ENCODE results near the gene A4GALT. TPM values are rescaled to one million over a fixed set of nuclear protein-coding genes. Genes with fewer than 3 reads are reported as not detected.
"Not testable (repeated sequence)": the region's sequence is repeated elsewhere in the genome, so short reads cannot be mapped to it uniquely, and the experiment has no call there.

Gene A4GALT
- total and polyA plus RNA-seq, 7 donors = 1.6 to 51.0 (median 23.5) TPM

GRCh38 chr22:42682113-42682851 is 38.4 kb downstream of the A4GALT start:
- intact Hi-C loops (cut with DNase I) = no loop called here
- Histone ChIP-seq H3K27me3 (no peaks in the 10 kb centered on the region), H3K9me3 (no peaks in the 10 kb centered on the region), H3K4me3 (no peak overlapping the region), H3K27ac (peak overlapping the region; percentile 88 to 97 (median 94)), H3K4me1 (peaks cover 0 to 76% (median 60%) of the 10 kb centered on the region in 4 donors), H3K36me3 (no peaks in the 10 kb centered on the region)
- TF ChIP-seq POLR2AphosphoS5 (IDR thresholded peaks at IDR 0.05) = peak in 1 of 4 donors; percentile 12
- no peak for TF ChIP-seq POLR2A (IDR thresholded peaks at IDR 0.05)
- 26 to 64% methylated on average over 10 of the region's 10 CpGs for WGBS, 2 donors
- DNase-seq = no peak

- TF ChIP-seq POLR2AphosphoS5 (IDR thresholded peaks at IDR 0.05) (peak; percentile 11 to 68 (median 25)), CTCF (IDR thresholded peaks at IDR 0.05) (no peak)
- Histone ChIP-seq H3K27me3 (no peaks in the 10 kb centered on the region), H3K36me3 (no peaks in the 10 kb centered on the region), H3K4me3 (no peak overlapping the region), H3K27ac (peak overlapping the region in 3 of 4 donors; percentile 35 to 41 (median 39)), H3K9me3 (no peaks in the 10 kb centered on the region), H3K4me1 (peaks cover 0 to 74% (median 59%) of the 10 kb centered on the region in 4 donors)
- no peak for DNase-seq
- WGBS, 2 donors = 82 to 90% methylated on average over 8 of the region's 8 CpGs
- intact Hi-C loops (cut with DNase I) = no loop called here
These were observed 40.0 kb downstream of the A4GALT start for GRCh38 chr22:42680648-42681047.

DNA sequence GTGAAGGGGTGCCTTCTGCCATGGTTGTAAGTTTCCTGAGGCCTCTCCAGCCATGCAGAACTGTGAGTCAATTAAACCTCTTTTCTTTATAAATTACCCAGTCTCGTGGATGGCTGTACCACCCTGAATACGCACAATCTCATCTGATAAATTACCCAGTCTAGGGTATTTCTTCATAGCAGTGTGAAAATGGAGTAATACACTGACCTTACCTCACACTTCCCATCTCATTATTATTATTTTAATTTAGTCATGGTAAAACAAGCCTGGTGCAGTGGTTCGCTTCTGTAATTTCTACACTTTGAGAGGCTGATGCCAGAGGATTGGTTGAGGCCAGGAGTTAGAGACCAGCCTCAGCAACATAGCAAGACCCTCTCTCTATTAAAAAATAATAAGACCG is 41.0 kb downstream of the A4GALT start:
- H3K4me1 ChIP-seq = peaks cover 0 to 72% (median 52%) of the 10 kb centered on the region in 4 donors

GRCh38 chr22:42678894-42679293 is 41.8 kb downstream of the A4GALT start:
- H3K4me1 ChIP-seq = peaks cover 0 to 72% (median 49%) of the 10 kb centered on the region in 4 donors
- no peaks in the 10 kb centered on the region for H3K9me3 ChIP-seq
- no peak for DNase-seq
- H3K27me3 ChIP-seq = no peaks in the 10 kb centered on the region
- no peak overlapping the region for H3K27ac ChIP-seq
- H3K36me3 ChIP-seq = no peaks in the 10 kb centered on the region
- TF ChIP-seq POLR2AphosphoS5 (IDR thresholded peaks at IDR 0.05) (no peak), CTCF (IDR thresholded peaks at IDR 0.05) (no peak), POLR2A (IDR thresholded peaks at IDR 0.05) (no peak), EP300 (IDR thresholded peaks at IDR 0.05) (no peak)
- intact Hi-C loops (cut with DNase I) = no loop called here
- 90 to 95% methylated on average over 1 of the region's 1 CpG for WGBS, 2 donors
- H3K4me3 ChIP-seq = no peak overlapping the region

More for the DNA sequence above, 41.0 kb downstream of the A4GALT start:
- WGBS, 2 donors = 80 to 92% methylated on average over 4 of the region's 4 CpGs
- no peak overlapping the region for H3K4me3 ChIP-seq
- intact Hi-C loops (cut with DNase I) = no loop called here
- H3K36me3 ChIP-seq = no peaks in the 10 kb centered on the region
- no peaks in the 10 kb centered on the region for H3K9me3 ChIP-seq
- DNase-seq = no peak
- no peak for TF ChIP-seq POLR2AphosphoS5 (IDR thresholded peaks at IDR 0.05)
- TF ChIP-seq CTCF (IDR thresholded peaks at IDR 0.05) = no peak
- TF ChIP-seq POLR2A (IDR thresholded peaks at IDR 0.05) = no peak
- no peak for TF ChIP-seq EP300 (IDR thresholded peaks at IDR 0.05)
- no peak overlapping the region for H3K27ac ChIP-seq
- no peaks in the 10 kb centered on the region for H3K27me3 ChIP-seq

- intact Hi-C loops (cut with DNase I); DNase-seq; H3K4me3 ChIP-seq; H3K9me3 ChIP-seq; H3K27me3 ChIP-seq; H3K36me3 ChIP-seq: not testable (repeated sequence)
- peaks cover 0 to 69% (median 45%) of the 10 kb centered on the region in 4 donors for H3K4me1 ChIP-seq
- H3K27ac ChIP-seq = peak overlapping the region in 1 of 4 donors; percentile 80
- 88 to 92% methylated on average over 4 of the region's 4 CpGs for WGBS, 2 donors
These were observed 42.7 kb downstream of the A4GALT start for GRCh38 chr22:42677936-42678335.
